Mesendoderm (in vitro differentiated cells): ENCODE results near the gene CAMTA1.

Experiments used
- DNase-seq: peaks from one replicate; pipeline ENCODE4 v3.0.0; 2013
- H2AK5ac ChIP-seq: 2 replicates; pipeline ENCODE4 v1.6.1; 2013; ENCODE audit warnings: low read length, inconsistent platforms
- H2BK120ac ChIP-seq: 2 replicates; pipeline ENCODE4 v1.6.1; 2013; ENCODE audit warnings: low read depth, mild to moderate bottlenecking, low read length, moderate library complexity, mixed read lengths
- H2BK15ac ChIP-seq: replicated peaks from 2 replicates; pipeline ENCODE4 v1.6.1; 2013; ENCODE audit warnings: low read depth, mild to moderate bottlenecking, moderate library complexity
- H2BK5ac ChIP-seq: 2 replicates; pipeline ENCODE4 v1.6.1; 2013; ENCODE audit warnings: low read length, inconsistent platforms
- H3K18ac ChIP-seq: 2 replicates; pipeline ENCODE4 v1.6.1; 2013; ENCODE audit warnings: mild to moderate bottlenecking, low read length, mixed read lengths
- H3K23ac ChIP-seq: one replicate; pipeline ENCODE4 v1.6.1; 2013; ENCODE audit warnings: low read length
- H3K27ac ChIP-seq: 2 replicates; pipeline ENCODE4 v1.5.1; 2013; ENCODE audit warnings: low read depth, mild to moderate bottlenecking, inconsistent platforms, low read length, moderate library complexity
- H3K27me3 ChIP-seq: 2 replicates; pipeline ENCODE4 v1.6.1; 2013; ENCODE audit warnings: low read length, control low read depth, mild to moderate bottlenecking, inconsistent platforms; ENCODE audit not compliant: insufficient read depth, poor library complexity
- H3K36me3 ChIP-seq: 2 replicates; pipeline ENCODE4 v1.6.1; 2013; ENCODE audit warnings: low read length, inconsistent platforms; ENCODE audit not compliant: control insufficient read depth, insufficient read depth
- H3K4ac ChIP-seq: one replicate; pipeline ENCODE4 v1.6.1; 2013; ENCODE audit warnings: low read depth, mild to moderate bottlenecking, low read length, moderate library complexity
- H3K4me1 ChIP-seq: 2 replicates; pipeline ENCODE4 v1.6.1; 2013; ENCODE audit warnings: low read depth, low read length, inconsistent platforms; ENCODE audit not compliant: control insufficient read depth
- H3K4me2 ChIP-seq: 2 replicates; pipeline ENCODE4 v1.6.1; 2013; ENCODE audit warnings: low read length
- H3K4me3 ChIP-seq: 2 replicates; pipeline ENCODE4 v1.5.1; 2013; ENCODE audit warnings: mild to moderate bottlenecking, low read length
- H3K56ac ChIP-seq: one replicate; pipeline ENCODE4 v1.6.1; 2013; ENCODE audit warnings: low read length
- H3K79me1 ChIP-seq: 2 replicates; pipeline ENCODE4 v1.6.1; 2013; ENCODE audit warnings: low read length, inconsistent platforms
- H3K79me2 ChIP-seq: 2 replicates; pipeline ENCODE4 v1.6.1; 2013; ENCODE audit warnings: mild to moderate bottlenecking, low read length; ENCODE audit not compliant: control insufficient read depth, insufficient read depth
- H3K9ac ChIP-seq: 2 replicates; pipeline ENCODE4 v1.6.1; 2013; ENCODE audit warnings: low read length, inconsistent platforms
- H4K5ac ChIP-seq: one replicate; pipeline ENCODE4 v1.6.1; 2013; ENCODE audit warnings: low read length
- H4K8ac ChIP-seq: one replicate; pipeline ENCODE4 v1.6.1; 2013; ENCODE audit warnings: low read depth, mild to moderate bottlenecking, control low read depth, low read length, moderate library complexity
- WGBS: extraction: QIAGEN DNeasy Blood & Tissue Kit; methylation state at CpG from one replicate; pipeline ENCODE4 v1.1.7; 2013; ENCODE audit warnings: low lambda C conversion rate, missing lambda C conversion rate; ENCODE audit not compliant: insufficient coverage; ENCODE audit errors: extremely low coverage; 5-methylcytosine and 5-hydroxymethylcytosine counted together

CAMTA1 gene

DNA sequence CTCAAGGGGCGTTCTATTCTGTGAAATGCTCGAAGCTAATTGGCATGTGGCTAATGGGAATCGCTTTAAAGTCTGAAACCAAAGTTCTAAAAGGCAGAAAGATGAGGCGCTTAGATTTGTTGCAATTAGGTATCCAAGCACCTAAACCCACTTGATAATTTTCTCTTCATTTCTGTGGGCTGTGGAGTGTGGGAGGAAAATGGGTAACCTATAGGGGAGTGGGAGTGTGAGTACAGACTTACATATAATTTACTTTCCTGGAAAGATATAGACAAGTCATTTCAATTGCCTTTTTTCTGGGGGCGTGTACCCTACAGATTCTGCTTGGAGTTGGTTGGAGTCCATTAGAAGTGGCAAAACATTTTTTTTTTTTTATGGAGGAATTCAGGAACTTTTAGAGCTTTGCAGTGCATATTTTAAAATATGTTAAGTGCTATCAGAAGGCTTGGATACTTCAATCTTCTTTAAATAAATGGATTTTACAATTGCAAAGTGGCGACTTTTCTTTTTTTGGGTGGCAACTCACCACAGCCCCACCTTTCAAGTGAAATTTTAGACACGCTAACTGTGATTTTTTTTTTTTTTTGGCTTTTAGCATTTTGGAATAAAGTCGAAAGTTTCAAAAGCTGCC, 254.5 kb downstream of the CAMTA1 start:
- Histone ChIP-seq H3K56ac (no peak overlapping the region), H3K27me3 (no peaks in the 10 kb centered on the region), H3K79me2 (no peaks in the 10 kb centered on the region), H2BK5ac (no peak overlapping the region), H3K4me2 (no peak overlapping the region), H2BK15ac (no peak overlapping the region), H3K79me1 (no peaks in the 10 kb centered on the region), H3K18ac (no peak overlapping the region), H3K4me3 (no peak overlapping the region), H3K36me3 (no peaks in the 10 kb centered on the region), H2AK5ac (no peak overlapping the region), H4K5ac (no peak overlapping the region), H3K23ac (no peak overlapping the region), H3K4ac (no peak overlapping the region), H3K27ac (no peak overlapping the region), H3K9ac (no peak overlapping the region), H2BK120ac (no peak overlapping the region), H3K4me1 (no peaks in the 10 kb centered on the region), H4K8ac (no peak overlapping the region)
- no CpG with 5 or more reads among the region's 8 CpGs for WGBS
- no peak for DNase-seq

DNA sequence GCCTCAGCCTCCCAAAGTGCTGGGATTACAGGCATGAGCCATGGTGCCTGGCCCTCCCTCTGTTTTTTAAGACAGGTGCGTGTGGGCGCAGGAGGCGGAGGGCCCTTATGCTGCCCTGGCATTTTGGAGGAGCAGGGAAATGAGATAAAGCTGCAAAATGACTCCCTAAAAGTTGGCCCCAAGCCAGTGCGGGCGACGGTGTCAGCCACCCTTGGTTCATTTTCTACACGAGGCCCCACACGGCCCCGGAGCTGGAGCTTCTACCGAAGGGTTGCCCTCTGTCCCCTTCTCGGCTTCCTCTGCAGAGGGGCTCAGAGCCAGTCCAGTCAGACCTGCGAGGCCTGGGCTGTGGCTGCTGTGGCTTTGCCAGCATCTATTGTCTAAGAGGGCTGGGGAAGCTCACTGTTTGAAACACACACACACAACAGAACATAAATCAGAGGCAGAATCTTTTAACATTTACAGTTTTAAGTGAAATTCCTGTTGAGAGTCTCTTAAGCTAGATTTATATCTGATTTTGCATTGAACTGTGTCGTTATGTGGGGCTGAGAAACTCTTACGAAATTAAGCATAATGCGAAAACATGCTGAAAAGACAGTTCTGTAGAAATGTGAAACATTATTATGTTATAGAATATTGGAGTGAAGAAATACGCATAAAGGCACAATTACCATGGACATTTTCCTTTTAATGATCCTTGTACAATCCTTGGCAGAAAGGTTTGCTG, 255.9 kb downstream of the CAMTA1 start:
- Histone ChIP-seq H2BK15ac (no peak overlapping the region), H3K79me2 (no peaks in the 10 kb centered on the region), H4K5ac (no peak overlapping the region), H3K23ac (no peak overlapping the region), H4K8ac (no peak overlapping the region), H3K36me3 (no peaks in the 10 kb centered on the region), H3K4me1 (no peaks in the 10 kb centered on the region), H3K9ac (no peak overlapping the region), H3K56ac (no peak overlapping the region), H2BK120ac (no peak overlapping the region), H3K4me2 (no peak overlapping the region), H3K27me3 (no peaks in the 10 kb centered on the region), H3K4ac (no peak overlapping the region), H2BK5ac (no peak overlapping the region), H2AK5ac (no peak overlapping the region), H3K18ac (no peak overlapping the region), H3K27ac (no peak overlapping the region), H3K4me3 (no peak overlapping the region), H3K79me1 (no peaks in the 10 kb centered on the region)
- no CpG with 5 or more reads among the region's 16 CpGs for WGBS
- DNase-seq, result no peak

DNA sequence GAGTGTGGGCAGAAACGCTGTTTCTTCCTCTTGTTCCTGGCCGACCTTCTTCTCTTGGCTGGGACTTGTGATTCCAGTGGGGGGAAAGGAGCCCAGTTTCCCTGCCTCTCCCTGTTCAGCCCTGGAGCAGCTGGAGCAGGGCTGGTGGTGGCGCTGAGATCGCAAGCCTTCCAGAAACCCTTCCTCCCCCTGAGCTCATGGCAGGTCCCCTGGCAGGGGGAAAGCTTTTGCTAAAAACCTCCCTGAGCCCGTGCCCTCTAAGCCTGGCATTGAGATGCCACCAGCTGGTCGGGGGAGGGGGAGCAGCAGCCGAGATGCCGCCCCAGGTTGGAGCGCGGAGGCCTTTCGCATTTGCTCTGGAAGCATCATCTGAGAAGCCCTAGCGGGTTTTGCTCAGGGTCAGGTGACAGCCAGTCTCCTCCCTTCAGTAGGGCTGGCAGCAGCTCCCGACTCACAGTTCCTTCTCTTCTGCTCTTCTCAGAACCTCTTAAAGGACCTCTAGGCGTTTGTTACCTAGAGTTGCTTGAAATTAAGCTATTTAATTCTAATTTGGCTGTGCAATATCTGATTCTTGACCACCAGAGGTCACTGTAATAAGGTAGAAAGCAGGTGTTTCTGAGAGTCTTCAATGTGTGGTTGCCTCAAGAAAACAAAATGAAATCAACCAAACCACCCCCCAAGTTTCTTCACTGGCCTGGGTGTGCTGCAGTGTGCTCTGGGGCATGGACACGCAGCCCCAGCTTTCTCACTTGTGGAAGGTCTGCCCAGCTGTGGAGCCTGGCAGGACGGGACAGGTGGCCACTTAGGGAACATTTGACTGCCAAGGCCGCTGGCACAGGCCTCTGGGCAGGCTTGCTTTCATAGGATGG, 257.3 kb downstream of the CAMTA1 start:
- peak; percentile 65 for DNase-seq
- H3K4me3 ChIP-seq, result no peak overlapping the region
- H2BK5ac ChIP-seq, result no peak overlapping the region
- H3K9ac ChIP-seq, result no peak overlapping the region
- H2BK120ac ChIP-seq, result no peak overlapping the region
- no peaks in the 10 kb centered on the region for H3K79me1 ChIP-seq
- no peaks in the 10 kb centered on the region for H3K79me2 ChIP-seq
- no peak overlapping the region for H3K4me2 ChIP-seq
- no peaks in the 10 kb centered on the region for H3K4me1 ChIP-seq
- H3K36me3 ChIP-seq, result no peaks in the 10 kb centered on the region
- H3K27me3 ChIP-seq, result no peaks in the 10 kb centered on the region
- H3K27ac ChIP-seq, result no peak overlapping the region
- no peak overlapping the region for H2AK5ac ChIP-seq
- no peak overlapping the region for H3K56ac ChIP-seq
- H3K18ac ChIP-seq, result no peak overlapping the region
- WGBS, result no CpG with 5 or more reads among the region's 17 CpGs
- no peak overlapping the region for H4K8ac ChIP-seq
- no peak overlapping the region for H3K4ac ChIP-seq
- no peak overlapping the region for H3K23ac ChIP-seq
- H2BK15ac ChIP-seq, result no peak overlapping the region
- no peak overlapping the region for H4K5ac ChIP-seq

DNA sequence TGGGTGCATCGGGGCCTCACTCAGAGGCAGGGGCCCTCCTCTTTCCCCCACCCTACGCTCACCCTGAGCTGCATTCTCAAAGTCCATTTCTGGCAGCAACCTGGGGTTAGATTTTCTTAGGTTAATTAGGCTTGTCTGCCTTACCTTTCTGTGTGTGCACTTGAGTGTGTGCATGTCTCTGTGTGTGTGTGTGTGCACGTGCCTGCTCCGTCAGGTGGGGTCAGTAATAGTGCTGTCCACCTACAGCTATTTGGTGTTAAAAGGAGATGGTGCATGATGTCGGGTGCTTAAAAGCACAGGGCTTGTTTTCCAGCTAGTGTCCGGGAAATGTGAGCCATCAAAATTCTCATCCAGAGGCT, 257.9 kb downstream of the CAMTA1 start:
- WGBS, result no CpG with 5 or more reads among the region's 6 CpGs
- no peak overlapping the region for H4K5ac ChIP-seq
- DNase-seq, result no peak
- H2AK5ac ChIP-seq, result no peak overlapping the region
- no peak overlapping the region for H3K4me2 ChIP-seq
- no peak overlapping the region for H3K4ac ChIP-seq
- no peaks in the 10 kb centered on the region for H3K79me2 ChIP-seq
- H3K56ac ChIP-seq, result no peak overlapping the region
- no peak overlapping the region for H3K9ac ChIP-seq
- H3K23ac ChIP-seq, result no peak overlapping the region
- no peaks in the 10 kb centered on the region for H3K79me1 ChIP-seq
- no peak overlapping the region for H2BK5ac ChIP-seq
- no peak overlapping the region for H2BK120ac ChIP-seq
- H3K27me3 ChIP-seq, result no peaks in the 10 kb centered on the region
- H3K4me3 ChIP-seq, result no peak overlapping the region
- H3K18ac ChIP-seq, result no peak overlapping the region
- no peak overlapping the region for H2BK15ac ChIP-seq
- H3K27ac ChIP-seq, result no peak overlapping the region
- no peak overlapping the region for H4K8ac ChIP-seq
- H3K4me1 ChIP-seq, result no peaks in the 10 kb centered on the region
- no peaks in the 10 kb centered on the region for H3K36me3 ChIP-seq

DNA sequence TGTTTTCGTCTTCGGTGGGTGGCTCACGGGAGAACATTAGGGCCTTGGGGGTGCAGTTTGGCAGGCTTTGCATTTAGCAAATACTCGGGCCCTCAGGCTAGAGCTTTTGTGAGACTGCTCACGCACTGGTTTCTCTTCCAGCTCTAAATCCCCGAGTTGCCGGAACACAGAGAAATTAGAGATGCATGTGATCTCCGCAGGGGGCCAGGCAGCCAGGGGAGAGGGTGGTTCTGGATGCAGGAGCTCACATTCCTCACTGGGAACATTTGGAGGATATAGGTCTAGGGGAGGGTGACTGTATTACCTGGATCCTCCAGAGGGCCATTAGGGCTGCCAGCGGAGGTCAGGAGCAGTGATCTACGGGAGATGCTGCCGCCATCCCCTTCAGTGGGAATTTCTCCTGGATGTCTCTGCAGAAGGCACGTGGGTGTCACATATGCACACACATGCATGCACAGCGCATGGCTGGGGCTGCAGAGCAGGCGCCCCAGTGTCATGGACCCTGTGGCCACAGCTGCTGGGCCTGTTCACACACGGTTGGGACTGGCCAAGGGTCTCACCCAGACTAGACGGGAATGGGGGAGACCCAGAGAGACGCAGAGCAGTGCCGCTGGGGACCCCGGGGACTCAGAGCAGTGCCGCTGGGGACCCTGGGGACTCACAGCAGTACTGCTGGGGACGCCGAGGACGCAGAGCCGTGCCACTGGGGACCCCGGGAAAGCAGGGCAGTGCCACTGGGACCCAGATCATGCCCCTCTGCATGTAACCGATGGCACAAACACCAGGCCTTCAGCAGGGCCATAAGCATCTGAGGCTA, 258.7 kb downstream of the CAMTA1 start:
- H2AK5ac ChIP-seq, result no peak overlapping the region
- H3K36me3 ChIP-seq, result no peaks in the 10 kb centered on the region
- H3K4me2 ChIP-seq, result no peak overlapping the region
- H3K4me3 ChIP-seq, result no peak overlapping the region
- no peak overlapping the region for H3K23ac ChIP-seq
- H3K4ac ChIP-seq, result no peak overlapping the region
- H3K79me2 ChIP-seq, result no peaks in the 10 kb centered on the region
- no CpG with 5 or more reads among the region's 26 CpGs for WGBS
- no peak overlapping the region for H3K9ac ChIP-seq
- H3K56ac ChIP-seq, result no peak overlapping the region
- H3K27ac ChIP-seq, result no peak overlapping the region
- H3K79me1 ChIP-seq, result no peaks in the 10 kb centered on the region
- H4K8ac ChIP-seq, result no peak overlapping the region
- no peaks in the 10 kb centered on the region for H3K4me1 ChIP-seq
- H2BK120ac ChIP-seq, result no peak overlapping the region
- DNase-seq, result peak; percentile 22
- H3K18ac ChIP-seq, result no peak overlapping the region
- no peaks in the 10 kb centered on the region for H3K27me3 ChIP-seq
- no peak overlapping the region for H4K5ac ChIP-seq
- no peak overlapping the region for H2BK15ac ChIP-seq
- H2BK5ac ChIP-seq, result no peak overlapping the region
